OCI-LY7 (cell line): ENCODE results near the gene CABLES1.
"Not testable (repeated sequence)": the region's sequence is repeated elsewhere in the genome, so short reads cannot be mapped to it uniquely, and the experiment has no call there.

Experiments
- CTCF ChIP-seq: fragments of 200-600 bp; sonication (generic); conservative IDR thresholded peaks from 2 replicates; pipeline ENCODE4 v1.5.1; 2014; ENCODE audit warnings: mild to moderate bottlenecking, antibody characterized with exemption, low read length, moderate library complexity, mixed read lengths
- EZH2phosphoT487 ChIP-seq: fragments of 200-600 bp; sonication (generic); IDR thresholded peaks from 2 replicates; pipeline ENCODE4 v1.6.1; 2018; ENCODE audit warnings: low read depth, borderline replicate concordance, mild to moderate bottlenecking, mixed run types, antibody characterized with exemption, low read length, moderate library complexity, mixed read lengths

GRCh38 chr18:23091017-23091993 is 44.0 kb upstream of the CABLES1 start:
- TF ChIP-seq CTCF, EZH2phosphoT487: not testable (repeated sequence)
